ENCODE data around the gene MYO9B. TPM values are rescaled to one million over a fixed set of nuclear protein-coding genes. Genes with fewer than 3 reads are reported as not detected.

The MYO9B gene
- total RNA-seq, 1 donor from 2014 or later: 69.4 TPM

GRCh38 chr19:17109962-17110598, 34.5 kb downstream of the MYO9B start:
- no peaks in the 10 kb centered on the region for H3K27me3 ChIP-seq (ENCODE audit: control insufficient read depth, insufficient read depth, low read length)
- TF ChIP-seq, protein P1, sequence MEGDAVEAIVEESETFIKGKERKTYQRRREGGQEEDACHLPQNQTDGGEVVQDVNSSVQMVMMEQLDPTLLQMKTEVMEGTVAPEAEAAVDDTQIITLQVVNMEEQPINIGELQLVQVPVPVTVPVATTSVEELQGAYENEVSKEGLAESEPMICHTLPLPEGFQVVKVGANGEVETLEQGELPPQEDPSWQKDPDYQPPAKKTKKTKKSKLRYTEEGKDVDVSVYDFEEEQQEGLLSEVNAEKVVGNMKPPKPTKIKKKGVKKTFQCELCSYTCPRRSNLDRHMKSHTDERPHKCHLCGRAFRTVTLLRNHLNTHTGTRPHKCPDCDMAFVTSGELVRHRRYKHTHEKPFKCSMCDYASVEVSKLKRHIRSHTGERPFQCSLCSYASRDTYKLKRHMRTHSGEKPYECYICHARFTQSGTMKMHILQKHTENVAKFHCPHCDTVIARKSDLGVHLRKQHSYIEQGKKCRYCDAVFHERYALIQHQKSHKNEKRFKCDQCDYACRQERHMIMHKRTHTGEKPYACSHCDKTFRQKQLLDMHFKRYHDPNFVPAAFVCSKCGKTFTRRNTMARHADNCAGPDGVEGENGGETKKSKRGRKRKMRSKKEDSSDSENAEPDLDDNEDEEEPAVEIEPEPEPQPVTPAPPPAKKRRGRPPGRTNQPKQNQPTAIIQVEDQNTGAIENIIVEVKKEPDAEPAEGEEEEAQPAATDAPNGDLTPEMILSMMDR (IDR thresholded peaks at IDR 0.05; ENCODE audit: insufficient read depth, low read length, poor library complexity, severe bottlenecking): no peak
- no peaks in the 10 kb centered on the region for H3K36me3 ChIP-seq (ENCODE audit: control insufficient read depth, insufficient read depth, low read length)
- H3K4me3 ChIP-seq (ENCODE audit: low read depth, low read length): no peak overlapping the region
- no peak for DNase-seq (ENCODE audit: low read depth)

DNA sequence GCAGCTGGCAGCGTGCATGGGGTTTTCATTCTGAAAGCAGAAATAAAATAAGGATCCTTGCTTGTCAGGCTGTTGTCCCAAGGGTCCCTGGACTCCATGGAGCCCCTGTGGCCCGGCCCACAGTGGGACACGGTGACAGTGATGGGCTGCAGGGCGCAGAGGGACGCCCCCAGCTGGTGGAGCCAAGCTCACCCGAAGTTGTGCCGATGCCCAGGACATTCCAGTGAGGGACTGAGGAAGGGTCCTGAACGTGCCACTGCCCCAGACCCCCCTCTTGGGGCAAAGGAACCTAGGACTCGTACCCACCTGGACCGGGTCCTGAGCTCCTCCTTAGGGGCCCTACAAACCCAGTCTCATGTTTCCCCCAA, 35.0 kb downstream of the MYO9B start:
- DNase-seq (ENCODE audit: low read depth): no peak
- Histone ChIP-seq H3K4me3 (ENCODE audit: low read depth, low read length) (no peak overlapping the region), H3K27me3 (ENCODE audit: control insufficient read depth, insufficient read depth, low read length) (no peaks in the 10 kb centered on the region), H3K36me3 (ENCODE audit: control insufficient read depth, insufficient read depth, low read length) (no peaks in the 10 kb centered on the region)
- TF ChIP-seq, protein P1 (IDR thresholded peaks at IDR 0.05; ENCODE audit: insufficient read depth, low read length, poor library complexity, severe bottlenecking): no peak

GRCh38 chr19:17111766-17112165, 36.2 kb downstream of the MYO9B start:
- TF ChIP-seq, protein P1 (IDR thresholded peaks at IDR 0.05; ENCODE audit: insufficient read depth, low read length, poor library complexity, severe bottlenecking): no peak
- H3K4me3 ChIP-seq (ENCODE audit: low read depth, low read length): no peak overlapping the region
- H3K36me3 ChIP-seq (ENCODE audit: control insufficient read depth, insufficient read depth, low read length): no peaks in the 10 kb centered on the region
- no peak for DNase-seq (ENCODE audit: low read depth)
- H3K27me3 ChIP-seq (ENCODE audit: control insufficient read depth, insufficient read depth, low read length): no peaks in the 10 kb centered on the region

GRCh38 chr19:17112271-17112670, 36.7 kb downstream of the MYO9B start:
- TF ChIP-seq, protein P1 (IDR thresholded peaks at IDR 0.05; ENCODE audit: insufficient read depth, low read length, poor library complexity, severe bottlenecking): no peak
- Histone ChIP-seq H3K36me3 (ENCODE audit: control insufficient read depth, insufficient read depth, low read length) (no peaks in the 10 kb centered on the region), H3K4me3 (ENCODE audit: low read depth, low read length) (no peak overlapping the region), H3K27me3 (ENCODE audit: control insufficient read depth, insufficient read depth, low read length) (no peaks in the 10 kb centered on the region)
- no peak for DNase-seq (ENCODE audit: low read depth)

DNA sequence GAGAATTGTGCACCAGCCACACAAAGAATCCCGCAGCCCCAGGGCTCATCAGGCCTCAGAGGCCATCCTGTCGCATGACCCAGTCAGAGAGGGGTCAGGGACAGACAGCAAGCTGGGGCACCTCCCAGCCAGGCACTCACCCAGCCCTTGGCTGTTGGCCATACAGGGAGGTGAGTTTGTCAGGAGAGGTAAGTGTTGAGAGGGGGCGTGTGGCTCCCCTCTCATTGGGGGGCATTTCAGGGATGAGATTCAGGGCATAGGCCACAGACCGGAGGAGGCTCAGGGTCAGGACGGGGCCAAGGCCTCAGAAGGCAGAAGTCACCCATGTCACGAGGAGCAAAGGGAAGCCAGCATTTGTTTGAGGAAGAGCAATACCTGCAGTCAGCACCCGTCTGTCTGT, 37.1 kb downstream of the MYO9B start:
- no peaks in the 10 kb centered on the region for H3K27me3 ChIP-seq (ENCODE audit: control insufficient read depth, insufficient read depth, low read length)
- H3K4me3 ChIP-seq (ENCODE audit: low read depth, low read length): no peak overlapping the region
- TF ChIP-seq, protein P1 (IDR thresholded peaks at IDR 0.05; ENCODE audit: insufficient read depth, low read length, poor library complexity, severe bottlenecking): no peak
- no peak for DNase-seq (ENCODE audit: low read depth)
- no peaks in the 10 kb centered on the region for H3K36me3 ChIP-seq (ENCODE audit: control insufficient read depth, insufficient read depth, low read length)

DNA sequence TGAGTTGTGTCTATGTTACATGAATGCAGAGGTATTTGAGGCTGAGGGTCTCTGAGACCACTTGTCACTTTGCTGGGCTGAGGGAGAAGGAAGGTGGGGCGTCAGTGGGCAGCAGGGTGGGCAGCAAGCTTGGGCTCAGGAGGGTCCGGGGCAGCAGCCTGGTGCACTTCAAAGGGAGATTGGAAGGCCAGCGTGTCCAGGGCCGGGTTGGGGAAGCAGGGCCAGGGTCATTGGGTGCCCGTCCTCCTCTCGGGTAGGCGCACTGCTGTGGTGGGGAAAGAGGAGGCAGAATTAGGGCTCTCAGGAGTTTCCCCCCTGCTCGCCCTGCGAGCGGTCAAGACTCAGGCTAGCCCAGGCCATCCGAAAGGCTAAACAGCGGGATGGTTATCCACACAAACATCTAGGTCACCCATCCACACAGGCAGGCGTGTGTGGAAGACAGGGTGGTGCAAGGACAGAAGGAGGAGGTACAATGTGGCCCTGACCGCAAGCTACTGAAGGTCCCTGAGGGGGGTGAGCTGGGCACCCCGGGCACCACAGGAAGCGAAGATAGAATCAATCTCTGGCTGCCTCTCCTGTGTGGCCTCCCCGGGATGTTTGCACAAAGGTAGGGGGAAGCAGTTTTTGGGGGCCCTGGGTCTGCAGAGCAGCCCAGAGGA, 37.7 kb downstream of the MYO9B start:
- TF ChIP-seq, protein P1 (IDR thresholded peaks at IDR 0.05; ENCODE audit: insufficient read depth, low read length, poor library complexity, severe bottlenecking): no peak
- Histone ChIP-seq H3K27me3 (ENCODE audit: control insufficient read depth, insufficient read depth, low read length) (no peaks in the 10 kb centered on the region), H3K4me3 (ENCODE audit: low read depth, low read length) (no peak overlapping the region), H3K36me3 (ENCODE audit: control insufficient read depth, insufficient read depth, low read length) (no peaks in the 10 kb centered on the region)
- DNase-seq (ENCODE audit: low read depth): no peak
